Activated CD4-positive, alpha-beta T cell treated with anti-CD3 and anti-CD28 coated beads, Interleukin-2, amount 10 ng/mL, durations not matched to agents 24 days and 14 days (primary cell): ENCODE measurements around the gene CDH4. TPM values are rescaled to one million over a fixed set of nuclear protein-coding genes. Genes with fewer than 3 reads are reported as not detected.

Experiments used
- DNase-seq: peaks from one replicate; pipeline ENCODE4 v3.0.0; 2022
- H3K27ac Mint-ChIP-seq: one replicate; pipeline ENCODE4 v1.8.0; 2022; ENCODE audit warnings: mild to moderate bottlenecking, mixed read lengths
- H3K27me3 Mint-ChIP-seq: one replicate; pipeline ENCODE4 v1.8.0; 2022; ENCODE audit warnings: mixed read lengths
- H3K36me3 Mint-ChIP-seq: one replicate; pipeline ENCODE4 v1.8.0; 2022; ENCODE audit warnings: low read depth, mild to moderate bottlenecking, mixed read lengths
- H3K4me1 Mint-ChIP-seq: one replicate; pipeline ENCODE4 v1.8.0; 2021; ENCODE audit warnings: mixed read lengths
- H3K4me3 Mint-ChIP-seq: one replicate; pipeline ENCODE4 v1.8.0; 2022; ENCODE audit warnings: mild to moderate bottlenecking, moderate library complexity, mixed read lengths
- H3K9me3 Mint-ChIP-seq: one replicate; pipeline ENCODE4 v1.8.0; 2021; ENCODE audit warnings: mixed read lengths
- intact Hi-C: fragments of 100-400 bp; cut with micrococcal nuclease; formaldehyde crosslinking; loops from one replicate; pipeline ENCODE4 v1.15.1; 2023
- total RNA-seq: library from RNA; stranded (reverse); gene quantifications from 2 replicates; pipeline ENCODE4 v1.2.3, GENCODE V29; 2022

CDH4 gene
- total RNA-seq, 1 donor from 2014 or later = not detected

GRCh38 chr20:61295682-61296628 lies 43.9 kb downstream of the CDH4 start:
- H3K4me3 Mint-ChIP-seq = no peak overlapping the region
- intact Hi-C loops = no loop called here
- H3K27me3 Mint-ChIP-seq = no peaks in the 10 kb centered on the region

GRCh38 chr20:61296629-61297019 lies 44.6 kb downstream of the CDH4 start:
- H3K27me3 Mint-ChIP-seq = no peaks in the 10 kb centered on the region
- H3K4me1 Mint-ChIP-seq = no peaks in the 10 kb centered on the region
- no peaks in the 10 kb centered on the region for H3K36me3 Mint-ChIP-seq
- intact Hi-C loops = no loop called here
- H3K27ac Mint-ChIP-seq = no peak overlapping the region
- H3K9me3 Mint-ChIP-seq = no peaks in the 10 kb centered on the region
- no peak for DNase-seq
- H3K4me3 Mint-ChIP-seq = no peak overlapping the region

More at GRCh38 chr20:61295682-61296628, 43.9 kb downstream of the CDH4 start:
- Mint-ChIP-seq H3K4me1 (no peaks in the 10 kb centered on the region), H3K27ac (no peak overlapping the region), H3K36me3 (no peaks in the 10 kb centered on the region), H3K9me3 (no peaks in the 10 kb centered on the region)
- no peak for DNase-seq

- no peak for DNase-seq
- H3K9me3 Mint-ChIP-seq = no peaks in the 10 kb centered on the region
- no peak overlapping the region for H3K4me3 Mint-ChIP-seq
- no peak overlapping the region for H3K27ac Mint-ChIP-seq
- no peaks in the 10 kb centered on the region for H3K4me1 Mint-ChIP-seq
- no peaks in the 10 kb centered on the region for H3K36me3 Mint-ChIP-seq
- H3K27me3 Mint-ChIP-seq = no peaks in the 10 kb centered on the region
- intact Hi-C loops = no loop called here
Observed at GRCh38 chr20:61297491-61297890, 45.4 kb downstream of the CDH4 start.

- no peaks in the 10 kb centered on the region for H3K4me1 Mint-ChIP-seq
- H3K27me3 Mint-ChIP-seq = no peaks in the 10 kb centered on the region
- H3K9me3 Mint-ChIP-seq = no peaks in the 10 kb centered on the region
- no peak overlapping the region for H3K27ac Mint-ChIP-seq
- no peak overlapping the region for H3K4me3 Mint-ChIP-seq
- DNase-seq = no peak
- intact Hi-C loops = no loop called here
- no peaks in the 10 kb centered on the region for H3K36me3 Mint-ChIP-seq
Observed at GRCh38 chr20:61297986-61298385, 45.9 kb downstream of the CDH4 start.

- Mint-ChIP-seq H3K9me3 (no peaks in the 10 kb centered on the region), H3K4me3 (no peak overlapping the region), H3K27ac (no peak overlapping the region), H3K4me1 (no peaks in the 10 kb centered on the region), H3K36me3 (no peaks in the 10 kb centered on the region), H3K27me3 (no peaks in the 10 kb centered on the region)
- intact Hi-C loops = no loop called here
- DNase-seq = no peak
Observed at GRCh38 chr20:61298661-61299060, 46.6 kb downstream of the CDH4 start.

- Mint-ChIP-seq H3K9me3 (no peaks in the 10 kb centered on the region), H3K27ac (no peak overlapping the region), H3K36me3 (no peaks in the 10 kb centered on the region), H3K27me3 (no peaks in the 10 kb centered on the region), H3K4me3 (no peak overlapping the region), H3K4me1 (no peaks in the 10 kb centered on the region)
- intact Hi-C loops = no loop called here
- no peak for DNase-seq
Observed at GRCh38 chr20:61299104-61299503, 47.0 kb downstream of the CDH4 start.

GRCh38 chr20:61299618-61300017 lies 47.6 kb downstream of the CDH4 start:
- intact Hi-C loops = no loop called here
- Mint-ChIP-seq H3K27me3 (no peaks in the 10 kb centered on the region), H3K4me1 (no peaks in the 10 kb centered on the region), H3K4me3 (no peak overlapping the region), H3K9me3 (no peaks in the 10 kb centered on the region), H3K36me3 (no peaks in the 10 kb centered on the region), H3K27ac (no peak overlapping the region)
- DNase-seq = no peak

GRCh38 chr20:61300293-61300692 lies 48.2 kb downstream of the CDH4 start:
- Mint-ChIP-seq H3K27ac (no peak overlapping the region), H3K9me3 (no peaks in the 10 kb centered on the region), H3K36me3 (no peaks in the 10 kb centered on the region), H3K4me3 (no peak overlapping the region), H3K27me3 (no peaks in the 10 kb centered on the region), H3K4me1 (no peaks in the 10 kb centered on the region)
- intact Hi-C loops = no loop called here
- DNase-seq = no peak

- Mint-ChIP-seq H3K36me3 (no peaks in the 10 kb centered on the region), H3K4me3 (no peak overlapping the region), H3K27me3 (no peaks in the 10 kb centered on the region), H3K4me1 (no peaks in the 10 kb centered on the region), H3K27ac (no peak overlapping the region), H3K9me3 (no peaks in the 10 kb centered on the region)
- intact Hi-C loops = no loop called here
- no peak for DNase-seq
Observed at GRCh38 chr20:61300709-61301108, 48.6 kb downstream of the CDH4 start.

- no peaks in the 10 kb centered on the region for H3K9me3 Mint-ChIP-seq
- no peaks in the 10 kb centered on the region for H3K4me1 Mint-ChIP-seq
- intact Hi-C loops = no loop called here
- no peak overlapping the region for H3K4me3 Mint-ChIP-seq
- H3K36me3 Mint-ChIP-seq = no peaks in the 10 kb centered on the region
- H3K27me3 Mint-ChIP-seq = no peaks in the 10 kb centered on the region
- no peak overlapping the region for H3K27ac Mint-ChIP-seq
- DNase-seq = no peak
Observed at GRCh38 chr20:61301711-61302525, 49.9 kb downstream of the CDH4 start.

- no peak for DNase-seq
- intact Hi-C loops = no loop called here
- Mint-ChIP-seq H3K27me3 (no peaks in the 10 kb centered on the region), H3K27ac (no peak overlapping the region), H3K9me3 (no peaks in the 10 kb centered on the region), H3K4me1 (no peaks in the 10 kb centered on the region), H3K36me3 (no peaks in the 10 kb centered on the region), H3K4me3 (no peak overlapping the region)
Observed at GRCh38 chr20:61303217-61303616, 51.2 kb downstream of the CDH4 start.

- Mint-ChIP-seq H3K4me3 (no peak overlapping the region), H3K27me3 (no peaks in the 10 kb centered on the region), H3K27ac (no peak overlapping the region), H3K36me3 (no peaks in the 10 kb centered on the region), H3K9me3 (no peaks in the 10 kb centered on the region), H3K4me1 (no peaks in the 10 kb centered on the region)
- intact Hi-C loops = no loop called here
- DNase-seq = no peak
Observed at GRCh38 chr20:61303675-61304074, 51.6 kb downstream of the CDH4 start.

- no peaks in the 10 kb centered on the region for H3K9me3 Mint-ChIP-seq
- no peaks in the 10 kb centered on the region for H3K36me3 Mint-ChIP-seq
- no peak for DNase-seq
- H3K4me3 Mint-ChIP-seq = no peak overlapping the region
- H3K27me3 Mint-ChIP-seq = no peaks in the 10 kb centered on the region
- no peak overlapping the region for H3K27ac Mint-ChIP-seq
- intact Hi-C loops = no loop called here
- no peaks in the 10 kb centered on the region for H3K4me1 Mint-ChIP-seq
Observed at GRCh38 chr20:61304750-61305149, 52.7 kb downstream of the CDH4 start.

GRCh38 chr20:61306937-61307475 lies 54.9 kb downstream of the CDH4 start:
- DNase-seq = no peak
- H3K9me3 Mint-ChIP-seq = no peaks in the 10 kb centered on the region
- H3K27me3 Mint-ChIP-seq = no peaks in the 10 kb centered on the region

More at GRCh38 chr20:61306937-61307475, 54.9 kb downstream of the CDH4 start:
- intact Hi-C loops = no loop called here
- Mint-ChIP-seq H3K4me1 (no peaks in the 10 kb centered on the region), H3K36me3 (no peaks in the 10 kb centered on the region), H3K4me3 (no peak overlapping the region), H3K27ac (no peak overlapping the region)
